Esophagus squamous epithelium (tissue), 4 donors: ENCODE measurements around the gene SLC38A11.

Experiments used
- CTCF ChIP-seq, 6 experiments: fragments of 450-650 bp in 4 of 6; fragments of 200-600 bp in 2 of 6; sonication (generic) in 2 of 6; IDR thresholded peaks; one replicate each; pipeline ENCODE4 v1.5.1; 2016 to 2019; ENCODE audit warnings: antibody characterized with exemption in 6 of 6, mild to moderate bottlenecking in 4 of 6, moderate library complexity in 4 of 6
- POLR2A ChIP-seq, 4 donors: fragments of 450-650 bp; IDR thresholded peaks; one replicate each; pipeline ENCODE4 v1.6.1; 2017; ENCODE audit warnings: antibody characterized with exemption in 4 of 4, mild to moderate bottlenecking in 4 of 4, moderate library complexity in 3 of 4

DNA sequence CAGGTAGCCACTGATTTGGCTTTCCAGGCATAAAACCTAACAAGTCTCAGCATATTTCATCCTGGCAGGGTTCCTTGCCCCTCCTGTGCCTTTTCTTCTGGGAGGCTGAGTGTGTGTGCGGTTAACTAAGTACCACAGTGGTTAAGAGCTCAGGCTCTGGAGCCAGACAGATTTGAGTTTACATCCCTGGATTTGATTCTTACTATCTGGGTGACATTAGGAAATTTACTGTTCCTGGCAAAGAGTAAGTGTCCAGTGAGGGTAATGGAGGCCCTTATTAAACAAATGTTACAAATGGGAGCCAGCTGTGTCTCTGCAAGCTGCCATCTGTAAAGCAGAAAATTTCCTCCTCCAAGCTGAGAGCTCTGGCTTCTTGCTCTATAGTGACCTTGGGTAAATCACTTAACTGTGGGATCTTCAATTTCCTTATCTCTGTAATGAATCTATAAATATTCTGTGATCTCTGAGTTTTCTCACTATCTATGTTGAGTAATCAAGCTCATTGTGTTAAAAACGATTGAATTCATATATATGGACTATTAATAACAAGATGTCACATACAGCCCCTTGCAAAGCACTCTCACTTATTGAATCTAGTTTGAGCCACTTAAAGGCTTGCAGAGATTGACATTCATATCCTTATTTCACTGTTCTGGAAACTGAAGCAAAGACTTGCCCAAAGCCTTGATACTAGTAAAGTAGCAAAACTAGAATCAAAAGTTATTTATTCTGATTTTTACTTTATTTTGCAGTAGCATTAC lies 107.2 kb downstream of the SLC38A11 start:
- TF ChIP-seq CTCF (IDR thresholded peaks at IDR 0.05) (no peak), POLR2A (IDR thresholded peaks at IDR 0.05) (no peak)
